Measurements from ENCODE around the gene MICAL2.

DNA sequence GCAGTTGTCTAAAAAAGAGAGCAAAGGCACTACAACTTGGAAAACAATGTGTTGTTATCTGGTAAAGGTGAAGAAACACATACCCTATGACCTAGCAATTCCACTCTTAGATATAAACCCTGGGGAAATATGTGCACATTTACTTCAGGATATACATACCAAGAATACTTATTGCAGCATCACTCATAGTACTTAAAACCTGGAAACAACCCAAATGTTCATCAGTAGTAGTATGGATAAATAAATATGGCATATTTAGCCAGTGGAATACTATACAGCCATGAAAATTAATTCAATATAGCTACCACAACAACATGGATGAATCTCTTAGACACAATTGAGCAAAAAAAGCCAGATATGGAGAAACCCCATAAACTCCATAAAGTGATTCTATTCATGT is 26.1 kb upstream of the MICAL2 start:
- TF ChIP-seq, protein P1, sequence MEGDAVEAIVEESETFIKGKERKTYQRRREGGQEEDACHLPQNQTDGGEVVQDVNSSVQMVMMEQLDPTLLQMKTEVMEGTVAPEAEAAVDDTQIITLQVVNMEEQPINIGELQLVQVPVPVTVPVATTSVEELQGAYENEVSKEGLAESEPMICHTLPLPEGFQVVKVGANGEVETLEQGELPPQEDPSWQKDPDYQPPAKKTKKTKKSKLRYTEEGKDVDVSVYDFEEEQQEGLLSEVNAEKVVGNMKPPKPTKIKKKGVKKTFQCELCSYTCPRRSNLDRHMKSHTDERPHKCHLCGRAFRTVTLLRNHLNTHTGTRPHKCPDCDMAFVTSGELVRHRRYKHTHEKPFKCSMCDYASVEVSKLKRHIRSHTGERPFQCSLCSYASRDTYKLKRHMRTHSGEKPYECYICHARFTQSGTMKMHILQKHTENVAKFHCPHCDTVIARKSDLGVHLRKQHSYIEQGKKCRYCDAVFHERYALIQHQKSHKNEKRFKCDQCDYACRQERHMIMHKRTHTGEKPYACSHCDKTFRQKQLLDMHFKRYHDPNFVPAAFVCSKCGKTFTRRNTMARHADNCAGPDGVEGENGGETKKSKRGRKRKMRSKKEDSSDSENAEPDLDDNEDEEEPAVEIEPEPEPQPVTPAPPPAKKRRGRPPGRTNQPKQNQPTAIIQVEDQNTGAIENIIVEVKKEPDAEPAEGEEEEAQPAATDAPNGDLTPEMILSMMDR (conservative IDR thresholded peaks at IDR 0.05; ENCODE audit: low read length): no peak
- TF ChIP-seq EZH2phosphoT487 (IDR thresholded peaks at IDR 0.05; ENCODE audit: borderline replicate concordance, low read depth, low read length): no peak

Data from OCI-LY7 (cell line).